GM12878 (cell line): Measurements from ENCODE around the gene BNIP5. TPM values are rescaled to one million over a fixed set of nuclear protein-coding genes. Genes with fewer than 3 reads are reported as not detected.

ENCODE experiments used
- CBX3 ChIP-seq: fragments of 200-600 bp; sonication (generic); IDR thresholded peaks from 2 replicates; pipeline ENCODE4 v1.6.1; 2016; ENCODE audit warnings: low read depth, borderline replicate concordance
- CHD4 ChIP-seq: fragments of 200-600 bp; sonication (generic); IDR thresholded peaks from 2 replicates; pipeline ENCODE4 v1.6.1; 2016; ENCODE audit warnings: mild to moderate bottlenecking
- ETV6 ChIP-seq, 2 experiments: fragments of 450-650 bp in 1 of 2; IDR thresholded peaks in 1 of 2; conservative IDR thresholded peaks in 1 of 2; 2 replicates each; pipeline ENCODE4 v1.6.1; 2014; ENCODE audit warnings: antibody characterized with exemption in 1 of 2, borderline replicate concordance in 1 of 2, low read depth in 1 of 2, mild to moderate bottlenecking in 1 of 2, moderate library complexity in 1 of 2
- EZH2 ChIP-seq: IDR thresholded peaks from 2 replicates; pipeline ENCODE4 v1.6.1; 2012; ENCODE audit warnings: low read depth, mild to moderate bottlenecking, control low read depth, inconsistent platforms, low read length, borderline replicate concordance; ENCODE audit not compliant: control insufficient read depth
- HDGF ChIP-seq: fragments of 450-650 bp; IDR thresholded peaks from 2 replicates; pipeline ENCODE4 v1.6.1; 2016; ENCODE audit warnings: antibody characterized with exemption
- KDM1A ChIP-seq: fragments of 200-600 bp; sonication (generic); IDR thresholded peaks from 2 replicates; pipeline ENCODE4 v1.6.1; 2016; ENCODE audit warnings: borderline replicate concordance
- MTA3 ChIP-seq: IDR thresholded peaks from 2 replicates; pipeline ENCODE4 v1.6.1; 2012; ENCODE audit warnings: low read length, inconsistent platforms, borderline replicate concordance
- NRF1 ChIP-seq: conservative IDR thresholded peaks from 2 replicates; pipeline ENCODE4 v1.6.1; 2011; ENCODE audit warnings: mild to moderate bottlenecking, low read depth, low read length, improper control_type of control experiment
- PAX5 ChIP-seq: IDR thresholded peaks from 2 replicates; pipeline ENCODE4 v1.6.1; 2011; ENCODE audit warnings: low read depth, low read length, borderline replicate concordance
- PML ChIP-seq: IDR thresholded peaks from 2 replicates; pipeline ENCODE4 v1.6.1; 2012; ENCODE audit warnings: low read length, inconsistent platforms
- RAD51 ChIP-seq: fragments of 450-650 bp; IDR thresholded peaks from 2 replicates; pipeline ENCODE4 v1.6.1; 2016; ENCODE audit warnings: moderate library complexity, mild to moderate bottlenecking, inconsistent platforms
- SMAD5 ChIP-seq: IDR thresholded peaks from 2 replicates; pipeline ENCODE4 v1.6.1; 2016; ENCODE audit warnings: antibody characterized with exemption, low read depth
- SP1 ChIP-seq: IDR thresholded peaks from one replicate; pipeline ENCODE4 v1.6.1; 2011; ENCODE audit warnings: low read depth, low read length
- STAT3 ChIP-seq: IDR thresholded peaks from 2 replicates; pipeline ENCODE4 v1.6.1; 2011; ENCODE audit warnings: low read depth, low read length, improper control_type of control experiment
- TCF7 ChIP-seq: IDR thresholded peaks from 2 replicates; pipeline ENCODE4 v1.6.1; 2014; ENCODE audit warnings: antibody characterized with exemption, borderline replicate concordance
- ZBTB40 ChIP-seq: fragments of 450-650 bp; IDR thresholded peaks from 2 replicates; pipeline ENCODE4 v1.6.1; 2016; ENCODE audit warnings: mild to moderate bottlenecking, moderate library complexity, borderline replicate concordance
- ZNF207 ChIP-seq: fragments of 450-650 bp; IDR thresholded peaks from 2 replicates; pipeline ENCODE4 v1.6.1; 2014; ENCODE audit warnings: antibody characterized with exemption, mild to moderate bottlenecking, borderline replicate concordance
- ZNF274 ChIP-seq: IDR thresholded peaks from one replicate; pipeline ENCODE4 v1.8.0; 2011; ENCODE audit not compliant: insufficient read length, insufficient read depth
- polyA plus RNA-seq, 11 experiments: library from polyadenylated mRNA; depleted of rRNA in 4 of 11; unstranded in 6 of 11; stranded (reverse) in 5 of 11; fragments of >200 nt; fragmentation: Nextera tagmentation in 4 of 11; fragmentation: Illumina TruSeq in 1 of 11; extraction: Ambion mirVana in 4 of 11; extraction: Trizol in 1 of 11; gene quantifications; 1 replicate in 1 of 11; 2 replicates in 10 of 11; pipeline versions ENCODE4 v1.2.1 to v1.2.3, GENCODE V29; 2011 to 2016; ENCODE audit warnings: inconsistent platforms in 2 of 11, missing spikeins in 2 of 11, low read depth in 1 of 11
- total RNA-seq, 4 experiments: library from RNA; depleted of rRNA in 3 of 4; stranded (reverse); fragments of >200 nt in 3 of 4; fragmentation: Illumina TruSeq in 1 of 4; extraction: Trizol in 1 of 4; gene quantifications; 2 replicates each; pipeline versions ENCODE4 v1.2.1 to v1.2.3, GENCODE V29; 2013 to 2021
- TF ChIP-seq, protein P1 (sequence below): IDR thresholded peaks from 2 replicates; pipeline ENCODE4 v1.6.1; 2012; ENCODE audit warnings: low read length, inconsistent platforms
- TF ChIP-seq, protein P2 (sequence below): fragments of 450-650 bp; IDR thresholded peaks from 2 replicates; pipeline ENCODE4 v1.6.1; 2017; ENCODE audit warnings: mild to moderate bottlenecking, low read depth, inconsistent platforms; ENCODE audit not compliant: poor library complexity, severe bottlenecking

BNIP5 gene
- total and polyA plus RNA-seq, 10 of the 15 experiments (the other 5 are each of a cell fraction or from before 2014, with no cell fraction given): 0.02 to 0.68 (median 0.05) TPM; not detected in 2

DNA sequence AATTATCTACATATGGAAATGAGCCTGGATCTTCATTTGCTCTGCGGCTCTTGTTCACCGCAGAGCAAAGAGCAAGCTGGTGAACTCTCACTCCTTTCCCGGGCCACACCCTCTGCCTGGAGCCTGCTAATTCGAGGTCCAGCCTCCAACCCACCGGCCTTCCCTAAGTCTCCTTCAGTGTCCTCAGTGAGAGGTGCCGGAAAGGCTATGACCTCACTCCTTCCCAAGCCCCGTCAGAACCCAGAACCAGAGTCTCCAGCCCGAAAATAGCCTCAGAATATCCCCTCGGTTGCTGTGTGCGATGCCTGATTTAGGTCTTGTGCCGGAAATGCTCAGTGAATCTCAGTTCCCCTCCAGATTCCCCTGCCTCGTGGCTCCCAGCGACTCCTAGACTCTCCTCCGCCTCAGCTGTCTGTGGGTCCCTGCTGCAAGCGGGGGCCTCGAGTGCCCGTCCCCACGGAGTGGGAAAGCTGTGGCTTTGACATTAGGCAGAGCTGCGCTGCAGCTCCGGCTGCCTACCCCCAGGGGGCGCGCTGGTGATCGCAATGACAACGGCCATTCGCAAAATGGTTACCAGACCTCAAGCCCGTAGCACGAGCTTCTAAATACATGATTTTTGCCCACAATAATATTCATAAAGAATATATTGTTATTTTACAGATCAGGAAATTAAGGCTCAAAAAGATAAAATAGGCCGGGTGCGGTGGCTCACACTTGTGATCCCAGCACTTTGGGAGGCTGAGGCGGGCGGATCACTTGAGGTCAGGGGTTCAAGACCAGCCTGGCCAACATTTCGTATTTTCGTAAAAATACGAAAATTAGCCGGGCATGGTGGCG, 4.1 kb upstream of the BNIP5 start (continued):
- TF ChIP-seq EZH2 (no peak), CBX3 (no peak), PAX5 (no peak), MTA3 (no peak; the same call in 1 of the 2 replicates), SMAD5 (no peak), KDM1A (no peak), ZBTB40 (no peak; the same call in 1 of the 2 replicates), ZNF207 (no peak), ETV6 (conservative IDR thresholded peaks at IDR 0.05 in 1 of 2, IDR thresholded peaks at IDR 0.05 in 1 of 2; ENCODE audit: borderline replicate concordance in 1 of 2, low read depth in 1 of 2) (no peak), TCF7 (no peak), HDGF (no peak), NRF1 (no peak), SP1 (peak; percentile 13), PML (no peak; the same call in 1 of the 2 replicates), CHD4 (no peak), ZNF274 (no peak), STAT3 (no peak), RAD51 (no peak)
- TF ChIP-seq, protein P1, sequence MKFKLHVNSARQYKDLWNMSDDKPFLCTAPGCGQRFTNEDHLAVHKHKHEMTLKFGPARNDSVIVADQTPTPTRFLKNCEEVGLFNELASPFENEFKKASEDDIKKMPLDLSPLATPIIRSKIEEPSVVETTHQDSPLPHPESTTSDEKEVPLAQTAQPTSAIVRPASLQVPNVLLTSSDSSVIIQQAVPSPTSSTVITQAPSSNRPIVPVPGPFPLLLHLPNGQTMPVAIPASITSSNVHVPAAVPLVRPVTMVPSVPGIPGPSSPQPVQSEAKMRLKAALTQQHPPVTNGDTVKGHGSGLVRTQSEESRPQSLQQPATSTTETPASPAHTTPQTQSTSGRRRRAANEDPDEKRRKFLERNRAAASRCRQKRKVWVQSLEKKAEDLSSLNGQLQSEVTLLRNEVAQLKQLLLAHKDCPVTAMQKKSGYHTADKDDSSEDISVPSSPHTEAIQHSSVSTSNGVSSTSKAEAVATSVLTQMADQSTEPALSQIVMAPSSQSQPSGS: peak; percentile 63; the same call in 1 of the 2 replicates
- TF ChIP-seq, protein P2, sequence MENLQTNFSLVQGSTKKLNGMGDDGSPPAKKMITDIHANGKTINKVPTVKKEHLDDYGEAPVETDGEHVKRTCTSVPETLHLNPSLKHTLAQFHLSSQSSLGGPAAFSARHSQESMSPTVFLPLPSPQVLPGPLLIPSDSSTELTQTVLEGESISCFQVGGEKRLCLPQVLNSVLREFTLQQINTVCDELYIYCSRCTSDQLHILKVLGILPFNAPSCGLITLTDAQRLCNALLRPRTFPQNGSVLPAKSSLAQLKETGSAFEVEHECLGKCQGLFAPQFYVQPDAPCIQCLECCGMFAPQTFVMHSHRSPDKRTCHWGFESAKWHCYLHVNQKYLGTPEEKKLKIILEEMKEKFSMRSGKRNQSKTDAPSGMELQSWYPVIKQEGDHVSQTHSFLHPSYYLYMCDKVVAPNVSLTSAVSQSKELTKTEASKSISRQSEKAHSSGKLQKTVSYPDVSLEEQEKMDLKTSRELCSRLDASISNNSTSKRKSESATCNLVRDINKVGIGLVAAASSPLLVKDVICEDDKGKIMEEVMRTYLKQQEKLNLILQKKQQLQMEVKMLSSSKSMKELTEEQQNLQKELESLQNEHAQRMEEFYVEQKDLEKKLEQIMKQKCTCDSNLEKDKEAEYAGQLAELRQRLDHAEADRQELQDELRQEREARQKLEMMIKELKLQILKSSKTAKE: peak; percentile 17
